HG03135 (cell line): Measurements from ENCODE around the gene MOCS3.

Experiments used
- ATAC-seq: cut with Tn5 transposase; IDR thresholded peaks from one replicate; pipeline ENCODE4 v1.9.1; 2021; ENCODE audit warnings: mild to moderate bottlenecking, moderate library complexity; ENCODE audit not compliant: unreplicated experiment

The MOCS3 gene, protein sequence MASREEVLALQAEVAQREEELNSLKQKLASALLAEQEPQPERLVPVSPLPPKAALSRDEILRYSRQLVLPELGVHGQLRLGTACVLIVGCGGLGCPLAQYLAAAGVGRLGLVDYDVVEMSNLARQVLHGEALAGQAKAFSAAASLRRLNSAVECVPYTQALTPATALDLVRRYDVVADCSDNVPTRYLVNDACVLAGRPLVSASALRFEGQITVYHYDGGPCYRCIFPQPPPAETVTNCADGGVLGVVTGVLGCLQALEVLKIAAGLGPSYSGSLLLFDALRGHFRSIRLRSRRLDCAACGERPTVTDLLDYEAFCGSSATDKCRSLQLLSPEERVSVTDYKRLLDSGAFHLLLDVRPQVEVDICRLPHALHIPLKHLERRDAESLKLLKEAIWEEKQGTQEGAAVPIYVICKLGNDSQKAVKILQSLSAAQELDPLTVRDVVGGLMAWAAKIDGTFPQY

DNA sequence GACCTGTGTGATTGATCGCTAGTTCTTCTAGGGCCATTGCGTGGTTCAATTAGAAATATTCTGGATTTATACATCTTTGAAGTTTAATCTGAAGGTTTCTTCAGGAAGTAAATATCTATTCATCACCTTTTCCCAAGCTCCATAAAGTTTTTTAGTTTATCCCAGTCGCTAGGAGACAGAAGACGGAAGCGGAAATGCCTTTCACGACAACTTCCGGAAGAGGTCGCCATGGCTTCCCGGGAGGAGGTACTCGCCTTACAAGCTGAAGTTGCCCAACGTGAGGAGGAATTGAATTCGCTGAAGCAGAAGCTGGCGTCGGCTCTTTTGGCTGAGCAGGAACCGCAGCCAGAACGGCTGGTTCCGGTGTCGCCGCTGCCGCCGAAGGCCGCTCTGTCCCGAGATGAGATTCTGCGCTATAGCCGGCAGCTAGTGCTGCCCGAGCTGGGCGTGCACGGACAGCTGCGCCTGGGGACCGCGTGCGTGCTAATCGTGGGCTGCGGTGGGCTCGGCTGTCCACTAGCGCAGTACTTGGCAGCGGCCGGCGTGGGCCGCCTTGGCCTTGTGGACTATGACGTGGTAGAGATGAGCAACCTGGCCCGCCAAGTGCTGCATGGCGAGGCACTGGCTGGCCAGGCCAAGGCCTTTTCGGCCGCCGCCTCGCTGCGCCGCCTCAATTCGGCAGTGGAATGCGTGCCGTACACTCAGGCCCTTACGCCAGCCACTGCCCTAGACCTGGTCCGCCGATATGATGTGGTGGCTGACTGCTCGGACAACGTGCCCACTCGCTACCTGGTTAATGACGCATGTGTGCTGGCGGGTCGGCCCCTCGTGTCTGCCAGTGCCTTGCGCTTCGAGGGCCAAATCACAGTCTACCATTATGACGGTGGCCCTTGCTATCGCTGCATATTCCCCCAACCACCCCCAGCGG is at the start of gene MOCS3:
TSS of gene MOCS3 (plus strand) at position 204 of the 928 bp plus-strand sequence. CDS start at position 229, 25 bp downstream.
- ATAC-seq, result peak; percentile 80

DNA sequence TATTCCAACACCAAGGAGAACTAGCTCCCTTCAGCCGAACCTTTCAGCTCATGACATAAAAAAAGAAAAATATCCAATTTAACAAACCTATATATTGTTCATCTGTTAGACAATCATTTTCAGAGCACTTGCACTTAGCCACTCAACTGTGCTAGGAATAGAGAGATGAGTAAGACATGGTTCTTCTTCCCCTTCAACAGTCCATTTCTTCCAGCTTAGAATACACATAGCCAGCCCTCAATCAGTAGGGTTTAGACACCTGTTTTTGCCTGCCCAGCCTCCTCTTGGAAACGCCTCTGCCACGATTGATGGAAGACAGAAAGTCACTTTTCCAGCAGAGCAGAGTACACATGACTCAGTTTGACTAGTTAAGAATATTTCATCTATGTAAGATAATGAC is 49.2 kb upstream of the MOCS3 start:
- ATAC-seq, result no peak

DNA sequence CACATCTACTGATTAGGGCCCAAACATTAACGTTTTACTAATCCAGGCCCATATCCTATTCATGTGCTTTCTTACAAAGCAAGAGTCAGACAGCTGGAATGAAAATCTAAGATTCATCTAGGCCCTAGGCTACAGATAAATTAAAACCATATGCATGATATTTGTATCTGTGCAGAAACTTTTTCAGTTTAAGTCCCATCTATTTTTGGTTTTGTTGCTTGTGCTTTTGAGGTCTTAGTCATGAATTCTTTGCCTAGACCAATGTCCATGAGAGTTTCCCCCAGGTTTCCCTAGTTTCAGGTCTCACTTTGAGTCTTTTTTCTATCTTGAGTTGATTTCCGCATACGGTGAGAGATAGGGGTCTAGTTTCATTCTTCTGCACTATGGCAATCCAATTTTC is 47.6 kb upstream of the MOCS3 start:
- ATAC-seq, result no peak

DNA sequence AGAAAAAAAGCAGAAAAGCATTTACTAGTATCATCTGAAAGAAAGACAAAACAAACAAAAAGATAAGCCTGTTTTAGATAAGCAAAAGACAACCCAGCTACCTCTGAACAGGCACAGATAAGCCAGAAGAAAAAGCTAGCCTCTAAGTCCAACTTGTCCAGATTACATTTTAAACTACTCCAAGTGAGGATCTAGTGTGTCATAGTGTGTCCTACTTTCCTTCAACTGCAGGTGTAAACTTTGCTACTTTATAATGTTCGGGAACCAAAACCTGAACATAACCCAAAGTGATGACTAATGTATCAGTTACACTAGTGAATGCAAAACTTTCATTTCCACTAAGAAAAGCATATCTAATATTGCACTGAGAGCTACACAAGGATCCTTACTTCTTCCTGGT is 46.9 kb upstream of the MOCS3 start:
- peak; percentile 51 for ATAC-seq

DNA sequence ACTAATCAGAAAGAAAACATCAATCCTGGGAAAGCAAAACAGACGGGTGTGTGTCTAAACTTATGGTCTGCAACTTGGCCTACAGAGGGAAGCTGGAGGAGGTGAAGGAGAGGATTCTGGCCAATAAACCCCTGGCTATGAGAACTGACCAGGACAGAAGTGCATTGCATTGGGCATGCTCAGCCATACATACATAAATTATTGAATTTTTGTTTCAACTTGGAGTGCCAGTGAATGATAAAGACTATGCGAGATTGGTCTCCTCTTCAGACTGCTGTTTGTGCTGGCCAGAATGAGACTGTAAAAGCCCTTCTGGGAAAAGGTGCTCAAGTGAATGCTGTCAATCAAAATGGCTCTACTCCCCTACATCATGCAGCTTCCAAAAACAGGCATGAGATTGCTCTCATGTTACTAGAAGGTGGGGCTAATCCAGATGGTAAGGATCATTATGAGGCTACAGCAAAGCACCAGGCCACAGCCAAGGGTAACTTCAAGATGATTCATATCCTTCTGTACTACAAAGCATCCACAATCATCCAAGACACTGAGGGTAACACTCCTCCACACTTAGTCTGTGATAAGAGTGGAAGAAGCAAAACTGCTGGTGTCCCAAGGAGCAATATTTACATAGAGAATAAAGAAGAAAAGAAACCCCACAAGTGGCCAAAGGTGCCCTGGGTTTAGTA is 44.8 kb upstream of the MOCS3 start:
- ATAC-seq, result no peak

DNA sequence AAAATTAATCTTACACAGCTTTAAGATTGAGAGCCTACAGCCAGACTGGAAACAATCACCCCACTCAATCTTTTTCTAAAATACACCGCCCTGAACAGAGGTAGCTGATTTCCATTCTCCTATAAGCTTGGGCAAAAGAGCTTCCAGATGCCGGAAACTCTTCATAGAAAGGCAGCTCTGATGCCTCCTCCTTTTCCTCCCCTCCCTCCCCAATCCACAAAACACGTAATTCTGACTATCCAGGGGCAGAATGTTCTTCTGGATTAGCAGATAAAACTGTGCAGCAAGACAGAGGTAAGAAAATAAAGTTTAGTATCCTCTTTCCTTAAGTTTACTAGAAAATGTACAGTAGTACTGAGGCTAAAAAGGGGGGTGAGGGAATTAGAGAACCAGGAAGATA is 43.2 kb upstream of the MOCS3 start:
- ATAC-seq, result no peak

DNA sequence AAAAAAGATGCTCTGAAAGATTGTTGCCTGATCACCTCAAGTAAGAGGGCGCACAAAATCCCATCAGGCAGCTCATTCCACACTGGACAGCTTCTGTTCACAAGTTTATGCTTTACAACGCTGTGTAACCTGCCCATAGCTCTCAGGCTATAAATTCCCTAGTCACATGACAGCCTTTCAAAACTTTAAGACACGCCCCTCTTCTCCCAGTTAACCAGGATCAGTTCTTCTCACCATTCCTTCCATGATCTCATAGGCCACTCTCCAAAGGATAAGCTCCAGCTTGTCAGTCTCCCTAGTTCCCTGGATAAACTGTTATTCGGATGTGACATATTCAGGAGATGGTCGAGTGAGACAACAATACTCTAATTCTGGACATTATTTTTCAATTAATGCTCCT is 42.4 kb upstream of the MOCS3 start:
- ATAC-seq, result no peak

DNA sequence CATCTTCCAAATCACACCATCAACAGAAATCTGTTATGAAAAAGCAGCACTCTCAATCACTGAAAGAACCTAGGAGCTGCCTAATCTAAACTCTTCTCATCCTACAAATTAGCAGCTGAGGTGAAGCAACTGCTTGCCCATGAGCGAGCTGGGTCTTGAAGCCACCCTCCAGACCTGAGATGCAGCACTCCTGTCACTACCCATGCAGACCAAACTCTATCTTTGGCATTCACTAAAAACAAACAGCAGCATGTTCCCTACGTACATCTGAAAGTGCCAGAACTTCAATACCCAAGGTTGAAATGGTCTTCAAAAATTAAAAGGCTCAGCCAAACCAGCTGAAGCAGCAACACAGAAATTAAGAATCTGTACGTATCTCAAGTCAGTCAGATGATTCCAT is 41.7 kb upstream of the MOCS3 start:
- ATAC-seq, result no peak

DNA sequence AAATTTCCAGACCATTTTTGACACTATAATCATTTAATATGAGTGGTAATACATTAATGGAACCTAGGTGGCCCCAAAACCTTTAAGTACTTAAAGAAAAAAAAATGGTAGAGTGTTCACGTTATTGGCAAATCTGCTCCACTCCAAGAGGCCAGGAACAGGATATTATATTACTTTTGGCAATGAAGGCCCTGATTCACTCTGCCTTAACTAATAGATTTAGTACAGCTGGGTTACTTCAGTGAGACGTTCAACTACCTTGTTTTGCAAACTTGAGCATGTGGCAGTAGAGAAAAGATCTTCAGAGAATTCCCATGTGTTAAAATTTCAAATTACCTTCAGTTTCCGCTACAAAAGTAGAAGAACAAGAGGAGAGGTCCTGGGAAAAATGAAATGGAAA is 40.2 kb upstream of the MOCS3 start:
- ATAC-seq, result no peak

DNA sequence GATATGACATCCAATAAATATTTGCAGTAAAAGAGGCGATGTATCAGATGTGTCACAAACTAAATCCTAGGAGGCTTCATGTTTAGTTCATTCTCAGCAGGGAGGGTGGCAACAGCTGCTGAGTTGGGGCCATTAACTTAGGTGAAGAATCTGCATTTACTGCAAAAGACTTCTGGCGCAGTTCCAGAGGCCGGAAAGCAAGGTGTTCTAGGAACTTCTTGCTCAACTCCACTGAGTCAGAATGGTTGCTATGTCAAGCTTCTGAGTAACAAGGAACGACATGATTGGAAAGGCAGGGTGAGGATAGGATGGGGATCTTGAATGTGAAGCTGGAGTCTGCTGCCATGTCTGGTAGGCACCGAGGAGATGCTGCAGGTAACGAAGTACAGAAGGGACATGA is 39.1 kb upstream of the MOCS3 start:
- ATAC-seq, result no peak

DNA sequence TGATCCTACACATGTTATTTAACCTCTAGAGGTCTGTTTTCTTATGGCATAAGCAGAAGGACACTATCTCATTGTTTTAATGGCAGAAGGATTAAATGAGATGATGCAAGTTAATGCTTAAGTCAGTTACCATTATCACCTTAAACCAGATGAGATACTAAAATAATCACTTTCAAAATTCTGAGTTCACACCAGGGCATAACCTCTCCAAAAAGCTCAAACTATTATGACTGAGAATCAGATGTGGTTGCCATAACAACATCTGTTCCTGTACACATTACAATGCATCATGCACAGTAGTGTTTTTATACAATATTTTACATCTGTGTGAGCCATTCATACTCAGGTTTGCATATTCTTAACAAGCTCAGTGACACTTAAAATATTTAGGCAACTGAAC is 37.6 kb upstream of the MOCS3 start:
- ATAC-seq, result no peak

DNA sequence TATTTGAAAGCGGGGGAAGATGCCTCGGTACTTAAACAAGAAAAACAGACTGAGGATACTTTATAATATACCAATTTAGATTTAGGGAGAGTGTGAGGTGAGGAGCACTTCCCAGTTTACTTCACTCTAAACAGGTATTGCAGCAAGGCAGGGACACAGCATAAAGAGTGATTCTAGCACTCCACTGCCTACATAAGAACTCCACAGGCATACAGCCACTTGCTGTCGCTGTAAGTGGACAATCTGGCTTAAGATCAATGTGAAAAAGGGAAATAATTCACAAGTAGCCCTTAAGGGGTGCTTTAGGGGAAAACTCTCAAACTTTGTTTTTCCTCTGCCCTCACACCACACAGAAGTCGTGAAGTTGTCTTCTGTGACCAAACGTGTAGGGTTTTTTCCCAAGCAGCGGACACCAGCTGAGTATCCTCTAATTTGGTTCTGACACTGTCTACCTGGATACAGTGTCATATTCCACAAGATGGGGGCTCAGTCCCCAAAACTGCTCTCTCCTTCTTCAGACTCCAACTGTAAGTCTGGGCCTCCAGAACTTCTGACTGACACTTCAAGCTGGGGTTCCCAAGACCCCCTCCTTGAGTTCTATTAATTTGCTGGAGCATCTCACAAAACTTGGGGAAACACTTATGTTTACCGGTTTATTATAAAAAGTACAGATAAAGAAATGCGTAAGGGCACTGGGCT is 36.7 kb upstream of the MOCS3 start:
- no peak for ATAC-seq

DNA sequence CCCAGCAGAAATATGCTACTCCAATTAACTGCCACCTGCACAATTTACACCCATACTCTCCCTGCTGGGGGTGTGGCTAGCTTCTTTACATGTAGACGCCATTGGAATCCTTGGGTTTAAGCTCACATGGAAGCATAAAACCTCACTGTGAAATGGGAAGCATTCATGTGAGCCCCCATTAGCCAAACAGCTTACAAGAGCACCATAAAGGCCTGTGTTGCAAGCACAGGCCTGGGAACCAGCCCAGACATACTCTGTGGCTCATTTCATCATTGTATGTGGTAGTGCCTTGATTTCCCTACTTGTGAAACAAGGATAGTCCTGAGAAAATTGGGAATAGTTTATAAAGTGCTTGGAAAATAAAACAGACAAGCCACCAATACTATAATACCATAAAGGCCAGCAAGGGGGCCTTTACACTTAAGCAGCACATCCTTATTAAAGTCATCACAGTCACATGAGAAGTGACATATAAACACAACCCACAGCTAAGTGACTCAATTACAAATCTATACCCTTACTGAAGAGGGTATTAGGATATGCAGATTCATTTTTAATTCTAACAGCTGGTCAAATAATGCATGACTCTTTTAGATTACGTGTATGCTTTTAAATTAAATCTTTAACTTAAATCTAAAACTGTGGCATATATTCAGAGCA is 34.2 kb upstream of the MOCS3 start:
- no peak for ATAC-seq

DNA sequence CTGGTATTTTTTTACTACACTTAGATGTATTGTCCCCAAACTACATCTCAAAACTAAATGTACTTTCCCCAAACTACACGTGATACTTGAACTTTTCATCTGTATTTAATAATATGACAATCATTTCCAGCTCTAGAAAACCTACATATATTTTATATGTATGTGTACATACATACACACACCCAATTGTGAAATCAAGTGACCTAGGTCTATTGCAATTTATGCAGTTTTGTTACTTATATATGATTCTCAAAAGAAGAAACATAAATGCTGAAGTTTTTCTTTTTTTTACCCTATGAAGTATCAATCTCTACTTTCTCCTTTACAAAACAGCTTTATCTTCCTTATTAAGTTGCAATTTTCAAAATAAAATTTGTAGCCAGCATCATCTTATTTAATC is 32.1 kb upstream of the MOCS3 start:
- no peak for ATAC-seq

DNA sequence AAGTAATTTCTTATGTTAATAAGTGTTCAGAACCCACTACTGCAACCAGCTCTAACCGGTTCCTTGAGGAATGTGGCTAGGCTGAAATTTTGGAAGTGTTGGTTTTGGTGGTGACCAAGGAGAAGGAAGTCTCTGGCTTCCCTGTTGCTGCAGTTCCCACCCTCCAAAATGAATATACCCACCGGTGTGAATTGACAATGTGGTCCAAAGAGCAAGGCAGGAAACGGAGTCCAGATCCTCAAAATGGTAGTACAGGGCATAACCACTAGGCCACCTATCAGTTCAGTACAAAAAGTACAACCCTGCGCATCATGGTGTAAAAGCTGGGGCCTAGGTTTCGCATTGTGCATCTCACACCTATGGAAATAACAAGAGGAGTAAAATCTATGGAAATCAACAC is 30.1 kb upstream of the MOCS3 start:
- no peak for ATAC-seq

DNA sequence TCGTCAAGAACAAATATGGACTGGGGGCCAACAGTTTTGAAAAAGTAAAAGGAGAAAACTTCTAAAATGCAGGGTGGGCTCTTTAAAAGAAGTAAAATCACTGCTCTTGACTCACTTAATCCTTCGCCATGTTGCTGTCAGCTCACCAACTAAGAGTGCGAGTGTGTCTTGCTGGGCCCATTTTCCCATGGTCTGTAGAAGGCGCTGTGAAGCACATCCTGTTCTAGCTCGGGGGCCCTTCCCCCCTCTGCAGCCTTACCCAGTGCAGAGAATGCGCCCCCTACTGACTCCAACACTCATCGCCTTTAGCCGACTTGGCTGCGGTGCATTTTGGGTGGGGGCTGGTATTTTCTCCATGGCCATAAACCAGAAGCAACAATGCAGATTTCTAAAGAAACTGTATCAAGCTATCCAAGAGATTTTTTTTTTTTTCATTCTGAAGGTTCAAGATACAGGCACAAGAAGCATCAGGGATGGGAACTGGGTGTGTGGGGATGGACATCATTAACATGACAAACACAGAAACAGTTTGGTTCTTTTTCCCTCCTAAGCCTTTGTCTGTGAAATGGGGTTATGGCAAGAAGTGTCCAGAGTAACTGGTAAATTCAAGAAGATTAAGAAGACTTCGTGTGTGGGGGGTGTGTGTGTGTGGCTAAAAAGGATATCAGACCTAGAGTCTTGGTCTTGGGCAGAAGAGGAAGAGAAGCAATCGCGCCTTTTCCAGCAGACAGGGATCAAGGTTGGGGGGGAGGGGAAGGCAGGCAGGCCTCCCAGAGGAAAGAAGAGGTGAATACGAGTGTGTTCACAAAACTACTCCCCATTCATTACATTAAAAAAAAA is 29.1 kb upstream of the MOCS3 start:
- peak; percentile 64 for ATAC-seq

DNA sequence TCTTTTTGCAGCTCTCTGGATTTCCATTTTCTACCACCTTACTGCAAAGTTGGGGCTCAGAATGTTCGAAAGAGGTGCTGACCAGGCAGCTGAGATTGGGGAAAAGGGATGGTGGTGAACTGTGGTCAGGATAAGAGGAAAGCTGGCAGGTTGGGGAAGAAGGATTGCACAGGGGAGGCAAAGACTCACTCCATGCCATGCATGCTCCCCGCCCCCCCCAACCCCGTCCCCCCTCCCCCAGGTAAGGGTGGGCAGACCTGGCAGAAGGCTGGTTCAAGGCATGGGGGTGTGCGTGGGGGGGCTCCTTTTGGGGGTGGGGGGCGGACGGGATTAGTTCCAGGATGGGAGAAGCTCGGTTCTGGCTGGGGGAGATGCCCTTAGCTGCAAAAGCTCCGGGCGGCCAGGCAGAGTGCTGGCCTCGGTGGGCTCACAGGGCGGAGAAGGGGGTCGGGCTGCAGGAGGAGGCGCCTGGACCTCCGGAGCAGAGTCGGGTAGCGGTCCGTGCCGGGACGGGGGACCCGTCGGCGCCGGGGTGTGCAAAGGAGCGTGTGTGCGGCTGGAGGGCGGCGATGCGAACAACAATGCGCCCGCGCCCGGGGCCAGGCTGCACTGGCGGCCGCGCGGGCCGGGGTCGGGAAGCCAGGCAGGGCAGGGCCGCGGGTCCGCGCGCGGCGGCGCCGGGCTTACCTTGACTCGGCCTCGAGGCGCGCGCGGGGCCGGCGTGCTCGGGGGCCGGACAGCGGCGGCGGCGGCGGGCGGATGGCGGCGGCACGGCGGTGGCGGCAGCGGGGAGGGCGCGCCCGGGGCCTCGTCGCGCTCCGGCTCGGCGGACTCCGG is 28.3 kb upstream of the MOCS3 start:
- ATAC-seq, result peak; percentile 10

DNA sequence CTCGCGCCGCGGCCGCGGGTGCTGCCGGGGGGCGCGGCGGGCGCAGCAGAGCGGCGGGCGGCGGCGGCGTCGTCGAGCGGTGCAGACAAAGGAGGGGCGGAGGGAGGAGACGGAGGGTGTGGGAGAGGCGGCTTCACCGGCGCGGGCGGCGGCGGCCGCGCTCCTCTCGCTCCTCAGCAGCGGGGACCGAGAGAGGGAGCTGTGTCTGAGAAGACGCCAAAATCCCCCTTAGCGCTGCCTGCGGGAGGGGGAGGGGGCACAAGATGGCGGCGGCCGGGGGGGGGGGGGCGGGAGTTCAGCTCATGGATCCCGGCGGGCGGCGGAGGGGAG is 27.7 kb upstream of the MOCS3 start:
- ATAC-seq, result peak; percentile 22
